Stimulated activated CD4-positive, alpha-beta T cell treated with anti-CD3 and anti-CD28 coated beads, Interleukin-2, amount 100 ng/mL, for 24 hours (primary cell): ENCODE measurements around the gene SNRNP40.
"Not testable (repeated sequence)": the region's sequence is repeated elsewhere in the genome, so short reads cannot be mapped to it uniquely, and the experiment has no call there.

Experiments
- DNase-seq, 2 donors: peaks; one replicate each; pipeline ENCODE4 v3.0.0-alpha.2; 2020

The SNRNP40 gene

DNA sequence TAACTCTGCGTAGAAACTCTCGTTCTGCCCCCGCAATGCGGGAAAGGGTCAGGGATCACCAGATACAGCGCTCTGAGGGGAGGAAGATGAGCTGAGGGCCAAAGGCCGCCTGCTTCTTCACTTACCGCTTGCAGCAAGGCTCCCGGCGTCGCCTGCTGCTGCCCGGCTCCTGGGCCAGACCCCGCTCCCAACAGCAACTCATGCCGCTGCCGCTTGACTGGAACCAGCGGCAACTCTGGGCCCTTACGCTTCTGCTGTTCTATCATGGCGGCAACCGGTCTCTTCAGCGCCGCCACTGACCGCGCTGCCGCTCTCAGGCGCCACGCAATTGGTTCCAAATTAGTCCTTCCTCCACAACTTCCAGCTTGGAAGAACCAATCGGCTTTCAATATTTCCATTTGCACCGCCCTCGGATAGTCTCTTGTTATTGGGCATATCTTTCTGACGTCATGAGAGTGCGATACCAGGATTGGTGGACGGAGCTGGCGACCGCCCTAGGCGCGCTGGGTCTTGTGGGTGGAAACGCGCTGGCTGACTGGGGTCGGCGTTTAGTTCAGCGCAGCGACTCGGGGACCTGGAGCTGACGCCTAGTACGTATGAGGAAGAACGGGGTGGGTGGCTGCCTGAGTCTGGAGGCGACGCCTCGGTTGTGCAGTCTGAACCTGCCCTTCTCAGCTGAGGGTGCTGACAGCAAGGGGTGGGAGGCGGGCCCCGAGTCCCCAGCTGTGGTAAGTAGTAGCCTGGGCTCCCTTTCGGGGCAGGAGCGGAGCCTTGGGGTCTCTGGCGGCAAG, at the start of gene SNRNP40, which contains the start of gene ZCCHC17:
Gene SNRNP40 (minus strand): TSS at position 303 of the 791 bp plus-strand sequence. CDS start 37 bp downstream, at position 266.
Gene ZCCHC17 (plus strand): TSS at position 547 of the 791 bp plus-strand sequence. CDS start 13,067 bp downstream, outside the sequence.
- DNase-seq, result peak; percentile 88 to 93

DNA sequence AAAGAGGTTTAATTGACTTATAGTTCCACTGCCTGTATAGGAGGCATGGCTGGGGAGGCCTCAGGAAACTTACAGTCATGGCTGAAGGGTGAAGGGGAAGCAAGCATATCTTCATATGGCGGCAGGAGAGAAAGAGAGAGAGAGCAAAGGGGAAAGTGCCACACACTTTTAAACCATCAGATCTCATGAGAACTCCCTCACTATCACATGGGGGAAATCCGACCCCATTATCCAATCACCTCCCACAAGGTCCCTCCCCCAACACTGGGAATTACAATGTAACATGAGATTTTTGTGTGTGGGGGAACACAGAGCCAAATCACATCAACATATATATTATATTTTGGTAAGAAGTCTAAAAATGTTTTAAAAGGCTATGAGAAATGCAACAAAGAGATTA, 49.0 kb upstream of the SNRNP40 start:
- no peak for DNase-seq

DNA sequence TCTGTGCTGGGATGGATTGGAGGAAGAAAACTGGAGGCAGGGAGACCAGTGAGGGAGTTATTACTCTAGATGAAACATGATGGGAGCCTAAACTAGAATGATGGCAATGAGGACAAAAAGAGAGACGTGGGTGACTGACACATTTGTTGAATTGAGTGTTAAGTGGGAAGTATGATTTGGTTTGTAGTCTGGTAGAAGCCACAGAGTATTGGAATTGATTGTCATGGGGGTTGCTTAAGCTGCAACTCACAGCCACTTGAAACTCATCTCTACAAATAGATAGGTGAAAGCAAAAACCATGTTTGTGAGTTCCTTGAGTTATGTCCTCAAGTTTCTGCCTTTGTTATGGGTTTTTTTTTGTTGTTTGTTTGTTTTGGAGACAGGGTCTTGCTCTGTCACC, 47.9 kb upstream of the SNRNP40 start:
- DNase-seq, result no peak

DNA sequence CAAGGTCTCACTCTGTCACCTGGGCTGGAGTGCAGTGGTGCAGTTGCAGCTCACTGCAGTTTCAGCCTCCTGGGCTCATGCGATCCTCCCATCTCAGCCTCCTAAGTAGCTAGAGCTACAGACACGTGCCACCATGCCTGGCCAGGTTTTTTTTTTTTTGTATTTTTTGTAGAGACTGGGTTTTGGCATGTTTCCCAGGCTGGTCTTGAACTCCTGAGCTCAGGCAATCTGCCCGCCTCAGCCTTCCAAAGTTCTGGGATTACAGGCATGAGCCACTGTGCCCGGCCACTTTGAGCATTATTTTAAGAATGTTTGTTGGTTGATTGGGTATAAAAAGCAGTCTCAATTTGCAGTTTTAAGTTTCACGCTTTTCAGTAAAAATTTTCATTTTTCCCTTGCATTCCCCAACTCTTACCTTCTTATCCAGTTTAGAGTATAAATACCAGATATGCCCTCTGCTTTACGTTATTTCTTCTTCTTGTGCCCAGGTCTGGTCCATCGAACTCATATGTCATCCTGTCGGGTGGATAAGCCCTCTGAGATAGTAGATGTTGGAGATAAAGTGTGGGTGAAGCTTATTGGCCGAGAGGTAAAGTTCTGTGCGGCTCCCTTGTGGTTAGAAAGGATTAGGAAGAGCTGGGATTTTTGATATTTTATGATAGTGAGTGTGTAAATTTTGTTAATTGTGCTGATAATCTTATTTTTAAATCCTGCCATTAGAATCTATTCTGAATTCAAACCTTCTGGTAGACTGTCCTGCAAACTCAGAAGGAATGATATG, 40.3 kb upstream of the SNRNP40 start:
- DNase-seq, result no peak

DNA sequence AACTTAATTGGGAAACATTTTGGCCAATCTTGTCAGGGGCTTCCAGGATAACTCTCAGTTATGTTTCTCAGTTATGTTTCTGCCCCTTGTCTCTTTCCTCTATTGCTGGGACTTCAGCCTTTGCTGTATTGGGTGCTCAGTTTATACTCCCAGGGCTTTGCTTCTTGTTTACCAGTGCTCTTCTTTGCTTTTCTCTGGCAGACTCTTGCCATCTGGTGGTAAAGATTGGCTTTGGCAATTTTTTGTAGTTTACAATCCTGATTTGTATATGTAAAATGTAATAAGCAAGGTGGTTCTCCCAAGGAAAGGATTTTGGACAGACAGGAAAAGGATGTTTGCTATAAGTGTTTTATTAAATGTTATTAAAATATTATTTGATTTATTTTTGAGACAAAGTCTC, 38.4 kb upstream of the SNRNP40 start:
- DNase-seq, result no peak

DNA sequence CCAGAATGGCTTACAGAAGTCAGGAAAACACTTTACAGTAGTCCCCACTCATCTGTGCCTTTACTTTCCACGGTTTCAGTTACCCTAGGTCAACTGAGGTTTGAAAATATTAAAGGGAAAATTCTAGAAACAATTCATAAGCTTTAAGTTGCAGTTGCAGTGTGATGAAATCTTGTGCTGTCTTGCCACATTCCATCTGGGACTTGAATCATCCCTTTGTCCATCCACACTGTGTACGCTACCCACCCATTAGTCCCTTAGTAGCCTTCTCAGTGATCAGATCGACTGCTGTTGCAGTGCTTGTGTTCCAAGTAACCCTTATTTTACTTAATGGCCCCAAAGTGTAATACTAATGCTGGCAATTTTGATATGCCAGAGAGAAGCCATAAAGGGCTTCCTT, 30.8 kb upstream of the SNRNP40 start:
- DNase-seq, result no peak

DNA sequence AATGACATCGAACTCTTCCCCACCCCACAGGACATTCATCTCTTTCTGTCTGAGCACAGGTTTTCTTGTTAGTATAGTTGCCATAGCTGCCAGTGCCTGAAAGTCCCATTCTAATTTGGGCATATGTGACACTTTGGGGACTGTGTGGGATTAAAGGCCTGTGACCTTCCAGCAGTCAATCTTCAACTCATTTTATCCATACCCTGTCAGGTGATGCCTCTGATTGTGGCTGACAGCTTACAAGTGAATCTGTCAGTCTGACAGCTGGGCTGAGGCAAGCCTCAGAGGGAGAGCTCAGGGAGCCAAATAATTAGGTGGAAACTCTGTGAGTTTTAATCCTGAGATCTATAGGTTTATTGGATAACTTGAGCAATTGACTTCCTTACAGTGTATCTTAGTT, 29.9 kb upstream of the SNRNP40 start:
- no peak for DNase-seq

DNA sequence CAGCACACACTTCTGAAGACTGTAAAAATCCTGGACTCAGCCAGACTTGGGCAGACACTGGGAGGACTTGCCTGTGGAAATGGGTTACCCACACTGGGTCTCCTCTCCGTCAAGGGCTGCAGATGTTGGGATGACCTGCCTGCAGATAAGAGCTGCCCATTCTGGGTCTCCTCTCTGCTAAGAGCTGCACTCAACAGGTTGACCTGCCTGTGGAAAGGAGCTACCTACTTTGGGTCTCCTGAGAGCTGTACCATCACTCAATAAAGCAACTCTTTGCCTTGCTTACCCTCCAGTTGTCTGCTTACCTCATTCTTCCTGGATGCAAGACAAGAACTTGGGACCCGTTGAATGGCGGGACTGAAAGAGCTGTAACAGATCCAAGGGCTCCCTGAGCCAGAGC, 28.4 kb upstream of the SNRNP40 start:
- no peak for DNase-seq

DNA sequence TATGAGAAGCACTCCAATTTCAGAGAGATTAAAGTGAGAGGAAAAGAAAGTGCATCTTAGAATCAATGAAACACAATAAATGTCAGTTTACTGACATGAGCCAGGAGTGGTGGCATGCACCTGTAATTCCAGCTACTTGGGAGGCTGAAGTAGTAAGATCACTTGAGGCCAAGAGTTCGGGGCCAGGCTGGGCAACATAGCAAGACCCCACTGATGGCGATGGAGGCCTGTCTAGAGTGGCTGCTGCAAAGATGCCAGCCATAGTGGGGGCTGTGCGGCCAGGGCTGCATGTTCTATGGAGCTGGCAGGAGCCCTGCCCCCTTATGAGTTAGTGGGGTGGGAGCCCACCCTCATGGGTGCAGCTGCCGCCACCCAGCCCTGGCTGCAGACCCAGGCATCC, 27.5 kb upstream of the SNRNP40 start:
- no peak for DNase-seq

DNA sequence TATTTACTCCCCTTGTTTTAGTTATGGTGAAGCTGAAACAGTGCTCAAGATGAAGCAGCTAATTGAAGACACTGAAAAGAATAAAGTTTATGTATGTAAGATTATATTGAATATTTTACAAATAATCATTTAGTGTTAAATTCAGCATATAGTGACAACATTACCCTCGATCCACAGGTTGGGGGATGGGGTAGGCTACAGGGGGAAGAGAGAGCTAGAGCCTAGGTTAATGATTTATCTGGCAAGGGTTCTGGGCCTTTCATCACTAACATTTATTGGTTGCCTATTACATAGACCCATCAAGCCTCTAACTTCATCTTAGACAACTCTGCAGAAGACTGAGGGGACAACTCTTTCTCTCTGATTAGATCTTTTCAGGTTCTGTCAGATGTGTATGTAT, 21.6 kb upstream of the SNRNP40 start:
- DNase-seq, result no peak

DNA sequence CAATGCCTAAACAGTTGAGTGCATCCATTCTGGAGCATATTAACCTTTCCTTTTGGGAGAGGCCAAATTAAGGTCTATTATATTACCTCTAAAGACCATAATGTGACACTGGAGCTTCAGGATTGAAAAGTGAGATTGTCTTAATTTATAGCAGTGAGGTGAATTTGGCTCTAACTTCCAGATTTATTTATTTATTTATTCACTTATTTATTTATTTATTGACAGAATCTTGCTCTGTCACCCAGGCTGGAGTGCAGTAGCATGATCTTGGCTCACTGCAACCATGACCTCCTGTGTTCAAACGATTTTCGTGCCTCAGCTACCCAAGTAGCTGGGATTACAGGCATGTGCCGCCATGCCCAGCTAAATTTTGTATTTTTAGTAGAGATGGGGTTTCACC, 19.3 kb upstream of the SNRNP40 start:
- DNase-seq, result no peak

DNA sequence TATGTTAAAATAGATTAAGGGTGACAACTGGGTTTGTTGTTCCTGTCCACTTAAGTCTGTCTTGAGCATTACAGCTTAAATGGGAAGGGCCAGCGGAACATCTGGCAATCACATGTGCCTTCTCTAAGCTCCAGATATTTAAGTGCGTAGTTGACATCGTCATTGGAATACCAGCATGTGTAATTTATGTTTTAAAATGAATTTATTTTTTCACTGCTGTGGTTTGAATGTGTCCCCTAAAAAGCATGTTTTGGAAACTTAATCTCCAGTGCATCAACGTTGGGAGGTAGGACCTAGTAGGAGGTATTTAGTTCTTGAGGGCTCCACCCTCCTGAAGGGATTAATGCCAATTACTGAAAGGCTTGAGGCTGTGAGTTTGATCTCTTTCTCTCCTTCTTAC, 13.6 kb upstream of the SNRNP40 start:
- no peak for DNase-seq

DNA sequence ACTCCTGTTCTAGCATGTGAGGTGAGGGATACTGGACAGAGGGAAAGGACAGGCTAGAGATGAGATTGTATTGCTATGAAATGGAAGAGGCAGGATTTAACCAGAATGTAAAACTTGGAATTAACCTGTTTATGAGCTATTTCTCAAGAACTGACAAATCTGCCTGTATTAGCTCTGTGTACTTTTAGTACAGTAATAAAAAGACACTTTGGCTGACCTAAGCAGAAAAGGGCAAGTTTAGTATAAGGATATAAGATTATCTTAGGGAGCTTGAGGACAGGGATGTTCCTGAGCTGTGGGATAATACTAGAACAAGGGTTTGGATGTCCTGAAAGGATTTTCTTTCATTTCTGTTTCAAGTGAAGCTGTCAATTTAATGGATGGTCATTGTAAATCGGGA, 11.4 kb upstream of the SNRNP40 start:
- no peak for DNase-seq

DNA sequence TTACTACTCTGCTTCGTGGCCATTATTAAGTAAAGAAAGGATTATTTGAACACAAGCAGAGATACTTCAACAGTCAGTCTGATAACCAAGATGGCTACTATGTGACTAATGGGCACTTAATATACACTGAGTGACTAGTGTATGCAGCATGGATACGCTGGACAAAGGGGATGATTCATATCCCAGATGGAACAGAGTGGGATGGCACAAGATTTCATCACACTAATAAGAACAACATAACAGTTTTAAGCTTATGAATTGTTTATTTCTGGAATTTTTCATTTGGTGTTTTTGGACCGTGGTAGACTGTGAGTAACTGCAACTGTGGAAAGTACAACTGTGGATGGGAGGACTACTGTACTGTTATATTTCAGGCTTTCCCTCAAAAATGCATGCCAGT, 9.7 kb upstream of the SNRNP40 start:
- no peak for DNase-seq

DNA sequence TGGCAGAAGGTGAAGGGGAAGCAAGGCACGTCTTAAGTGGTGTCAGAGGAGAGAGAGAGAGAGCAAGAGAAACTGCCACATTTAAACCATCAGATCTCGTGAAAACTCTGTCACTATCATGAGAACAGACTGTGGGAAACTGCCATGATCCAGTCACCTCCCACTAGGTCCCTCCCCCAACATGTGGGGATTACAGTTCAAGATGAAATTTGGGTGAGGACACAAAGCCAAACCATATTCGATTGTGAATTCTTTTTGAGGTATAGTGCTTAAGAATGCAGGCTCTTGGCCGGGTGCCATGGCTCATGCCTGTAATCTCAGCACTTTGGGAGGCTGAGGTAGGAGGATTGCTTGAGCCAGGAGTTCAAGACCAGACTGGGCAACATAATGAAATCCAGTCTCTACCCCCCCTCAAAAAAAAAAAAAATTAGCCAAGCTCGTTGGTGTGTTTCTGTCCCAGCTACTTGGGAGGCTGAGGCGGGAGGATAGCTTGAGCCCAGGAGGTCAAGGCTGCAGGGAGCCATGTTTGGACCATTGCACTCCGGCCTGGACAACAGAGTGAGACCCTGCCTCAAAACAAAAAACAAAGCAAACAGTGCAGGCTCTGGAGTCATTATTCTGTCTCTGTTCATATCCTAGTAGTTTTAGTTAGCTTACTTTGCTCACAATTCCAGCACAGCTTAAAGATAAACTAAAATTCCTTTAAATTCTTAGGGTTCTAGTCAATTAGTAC, 6.3 kb upstream of the SNRNP40 start:
- no peak for DNase-seq

DNA sequence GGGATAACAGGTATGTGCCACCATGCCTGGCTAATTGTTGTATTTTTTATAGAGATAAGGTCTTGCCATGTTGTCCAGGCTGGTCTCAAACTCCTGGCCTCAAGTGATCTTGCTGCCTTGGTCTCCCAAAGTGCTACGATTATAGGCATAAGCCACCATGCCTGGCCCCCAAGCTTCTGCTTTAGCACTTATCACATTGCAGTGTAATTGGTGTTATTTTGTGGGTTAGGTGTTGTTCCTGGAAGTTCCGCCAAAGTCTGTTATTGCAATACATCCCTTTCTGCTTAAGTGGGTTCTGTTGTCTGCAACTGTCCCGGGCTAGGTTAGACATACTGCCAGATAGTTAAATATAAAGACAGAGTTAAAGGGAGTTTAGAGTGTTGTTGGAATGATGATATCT, 3.6 kb upstream of the SNRNP40 start:
- no peak for DNase-seq

DNA sequence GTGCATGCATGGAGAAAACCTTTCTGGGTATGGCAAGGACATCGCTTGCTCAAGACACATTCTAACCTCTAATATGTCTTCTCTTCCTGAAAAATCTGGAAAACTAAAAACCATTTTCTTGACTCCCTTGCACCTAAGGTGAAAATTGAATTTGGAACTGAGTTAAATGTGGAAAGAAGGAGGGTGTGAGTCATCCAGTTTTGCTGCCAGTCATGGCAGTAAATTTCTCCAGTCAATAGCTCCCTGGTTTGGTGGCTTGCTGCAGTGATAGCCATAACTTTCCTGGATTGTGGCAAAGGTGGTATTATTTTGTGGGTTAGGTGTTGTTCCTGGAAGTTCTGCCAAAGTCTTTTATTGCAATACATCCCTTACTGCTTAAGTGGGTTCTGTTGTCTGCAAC, 2.8 kb upstream of the SNRNP40 start:
- DNase-seq, result no peak

DNA sequence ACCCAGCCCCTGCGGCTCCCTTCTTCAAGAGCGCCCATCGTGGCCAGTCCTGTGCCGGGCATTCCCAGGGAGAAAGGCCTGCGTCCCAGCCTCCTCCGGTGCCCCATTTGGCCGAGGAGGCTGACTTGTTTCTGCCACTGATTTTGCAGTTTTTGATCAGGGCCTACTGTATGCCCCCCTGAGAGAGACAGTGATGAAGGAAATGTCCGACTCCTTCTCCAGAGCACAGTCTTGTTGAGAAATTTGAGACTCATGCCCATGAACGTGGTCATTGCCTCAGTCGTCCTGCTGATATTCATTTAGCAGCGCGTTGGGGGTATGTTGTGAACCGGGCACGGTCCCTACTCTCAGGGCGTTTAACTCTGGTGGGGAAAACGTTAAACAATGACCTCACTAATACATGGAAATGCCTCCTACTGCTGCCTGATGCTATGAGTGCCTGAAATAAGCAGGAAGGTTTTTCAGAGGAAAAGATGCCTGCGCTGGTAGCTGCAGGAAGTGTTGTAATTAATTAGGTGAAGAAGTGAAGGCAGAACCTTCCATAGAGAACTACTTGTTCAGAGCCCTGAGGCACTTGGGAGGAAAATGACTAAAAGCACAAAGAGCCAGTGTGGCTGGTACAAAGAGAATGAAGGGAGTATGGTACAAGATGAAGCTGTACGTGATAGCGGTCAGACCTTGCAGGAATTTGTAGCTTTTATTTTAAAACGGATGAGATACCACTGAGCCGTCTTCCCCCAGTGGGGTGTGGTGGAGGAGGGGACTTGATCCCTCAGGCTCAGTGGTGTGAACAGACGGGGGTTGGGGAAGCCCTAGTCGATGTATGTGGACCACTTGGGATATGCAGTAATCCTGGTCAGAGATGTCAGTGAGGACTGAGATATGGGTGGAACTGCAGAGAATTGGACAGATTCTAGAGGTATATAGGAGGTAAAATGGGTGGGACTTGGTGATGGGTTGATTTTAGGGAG, 974 bp upstream of the SNRNP40 start:
- DNase-seq, result no peak

DNA sequence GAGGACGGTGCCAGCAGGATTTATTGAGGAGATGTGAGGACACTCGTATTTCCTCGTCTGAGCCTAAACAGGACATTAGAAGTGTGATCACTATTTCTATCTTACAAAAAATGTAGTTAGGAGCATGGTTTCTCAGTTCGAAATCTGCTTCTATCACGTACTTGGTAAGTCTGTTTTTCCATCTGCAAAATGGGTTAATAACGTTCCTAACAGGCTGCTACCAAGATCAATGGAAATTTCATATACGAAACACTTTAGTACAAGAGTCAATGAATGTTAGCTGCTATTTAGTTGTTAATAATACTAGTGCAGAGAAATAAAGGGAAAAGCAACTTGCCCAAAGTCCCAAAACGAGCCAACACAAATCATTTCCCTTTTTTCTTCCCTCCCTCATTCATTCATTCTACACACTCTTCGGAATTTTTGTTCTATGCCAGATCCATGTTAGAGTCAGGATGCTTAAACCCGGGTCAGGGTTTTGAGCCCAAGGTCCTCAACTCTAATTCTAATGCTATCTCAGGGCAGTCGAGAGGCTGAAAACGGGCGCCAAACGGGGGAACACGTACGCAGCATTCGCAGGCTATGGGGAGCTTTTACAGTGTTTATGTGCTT, 608 bp downstream of the SNRNP40 start:
- DNase-seq, result no peak

DNA sequence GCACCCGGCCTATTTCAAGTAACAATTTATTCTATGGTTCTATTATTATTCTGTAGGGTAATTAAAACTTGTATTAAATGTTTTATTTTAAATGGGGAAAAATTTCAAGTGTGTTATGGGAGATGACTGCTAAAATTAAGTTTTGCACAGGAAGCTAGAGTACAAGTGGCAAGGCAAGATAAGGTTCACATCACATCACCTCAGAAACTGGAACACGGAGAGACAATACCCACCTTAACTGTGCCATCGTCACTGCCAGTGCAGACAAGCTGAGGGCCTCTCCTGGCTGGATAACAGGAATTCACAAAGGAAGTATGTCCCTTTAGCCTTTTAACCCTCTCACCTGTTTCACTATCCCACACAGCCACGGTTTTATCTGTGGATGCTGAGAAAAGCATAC, 7.6 kb downstream of the SNRNP40 start:
- no peak for DNase-seq

DNA sequence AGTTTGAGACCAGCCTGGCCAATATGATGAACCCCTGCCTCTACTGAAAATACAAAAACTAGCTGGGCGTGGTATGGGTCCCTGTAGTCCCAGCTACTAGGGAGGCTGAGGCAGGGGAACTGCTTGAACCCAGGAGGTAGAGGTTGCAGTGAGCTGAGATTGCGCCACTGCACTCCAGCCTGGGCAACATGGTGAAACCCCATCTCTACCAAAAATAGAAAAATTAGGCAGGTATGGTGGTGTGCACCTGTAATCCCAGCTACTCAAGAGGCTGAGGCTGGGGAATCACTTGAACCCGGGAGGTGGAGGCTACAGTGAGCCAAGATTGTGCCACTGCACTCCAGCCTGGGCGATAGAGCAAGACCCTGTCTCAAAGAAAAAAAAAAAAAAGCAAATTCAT, 8.8 kb downstream of the SNRNP40 start:
- DNase-seq, result peak; percentile 4 to 27

DNA sequence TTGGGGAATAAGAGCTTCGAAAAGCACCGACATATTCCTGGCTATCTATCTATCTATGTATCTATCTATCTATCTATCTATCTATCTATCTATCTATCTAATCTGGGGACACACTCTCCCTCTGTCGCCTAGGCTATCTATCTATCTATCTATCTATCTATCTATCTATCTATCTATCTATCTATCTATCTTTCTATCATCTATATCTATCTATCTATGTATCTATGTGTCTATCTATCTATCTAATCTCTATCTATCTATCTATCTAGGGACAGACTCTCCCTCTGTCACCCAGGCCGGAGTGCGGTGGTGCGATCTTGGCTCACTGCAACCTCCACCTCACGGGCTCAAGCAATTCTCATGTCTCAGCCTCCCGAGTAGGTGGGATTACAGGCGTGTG, 14.2 kb downstream of the SNRNP40 start:
- DNase-seq, result not testable (repeated sequence)
